NCI-H2171 (cell line): ENCODE measurements around the gene C20orf204.
"Not testable (repeated sequence)": the region's sequence is repeated elsewhere in the genome, so short reads cannot be mapped to it uniquely, and the experiment has no call there.

Experiments used
- DNase-seq: peaks from one replicate; lab custom pipeline; 2025; lab: John Stamatoyannopoulos, UW

The C20orf204 gene

GRCh38 chr20:64084685-64085152 lies 48.7 kb downstream of the C20orf204 start:
- no peak for DNase-seq

- DNase-seq = no peak
Measured at GRCh38 chr20:64086801-64087200, 50.8 kb downstream of the C20orf204 start.

GRCh38 chr20:64087226-64087825 lies 51.3 kb downstream of the C20orf204 start:
- not testable (repeated sequence) for DNase-seq

GRCh38 chr20:64088586-64088985 lies 52.6 kb downstream of the C20orf204 start:
- DNase-seq = not testable (repeated sequence)
